Esophagus squamous epithelium (tissue), 5 donors: ENCODE measurements around the gene PTPRD. TPM values are rescaled to one million over a fixed set of nuclear protein-coding genes. Genes with fewer than 3 reads are reported as not detected.

Source experiments
- DNase-seq: peaks from one replicate; lab custom pipeline; 2025; lab: John Stamatoyannopoulos, UW
- H3K27ac ChIP-seq, 4 donors: fragments of 200-600 bp; sonication (generic); one replicate each; pipeline ENCODE4 v1.5.1; 2016 to 2019; ENCODE audit warnings: mild to moderate bottlenecking in 1 of 4
- H3K27me3 ChIP-seq, 4 donors: fragments of 200-600 bp; sonication (generic); 1 replicate in 3 of 4; 2 replicates in 1 of 4; pipeline versions ENCODE4 v1.5.1 to v1.6.0; 2017 to 2021; ENCODE audit warnings: antibody characterized with exemption in 1 of 4
- H3K36me3 ChIP-seq, 3 donors: fragments of 200-600 bp; sonication (generic); one replicate each; pipeline ENCODE4 v1.5.1; 2016 to 2019
- H3K4me1 ChIP-seq, 3 donors: fragments of 200-600 bp; sonication (generic); one replicate each; pipeline ENCODE4 v1.5.1; 2017 to 2019
- H3K4me3 ChIP-seq, 4 donors: fragments of 200-600 bp; sonication (generic); 1 replicate in 3 of 4; 2 replicates in 1 of 4; pipeline ENCODE4 v1.5.1; 2016 to 2019; ENCODE audit warnings: mild to moderate bottlenecking in 2 of 4, moderate library complexity in 1 of 4
- H3K9me3 ChIP-seq, 3 donors: fragments of 200-600 bp; sonication (generic); one replicate each; pipeline ENCODE4 v1.5.1; 2016 to 2019
- CTCF ChIP-seq, 6 experiments: fragments of 450-650 bp in 4 of 6; fragments of 200-600 bp in 2 of 6; sonication (generic) in 2 of 6; IDR thresholded peaks; one replicate each; pipeline ENCODE4 v1.5.1; 2016 to 2019; ENCODE audit warnings: antibody characterized with exemption in 6 of 6, mild to moderate bottlenecking in 4 of 6, moderate library complexity in 4 of 6
- POLR2A ChIP-seq, 4 donors: fragments of 450-650 bp; IDR thresholded peaks; one replicate each; pipeline ENCODE4 v1.6.1; 2017; ENCODE audit warnings: antibody characterized with exemption in 4 of 4, mild to moderate bottlenecking in 4 of 4, moderate library complexity in 3 of 4
- WGBS, 2 donors: methylation state at CpG; one replicate each; pipeline ENCODE4 v1.1.5; 2018; 5-methylcytosine and 5-hydroxymethylcytosine counted together
- intact Hi-C: fragments of 100-400 bp; cut with DNase I; formaldehyde crosslinking; loops from one replicate; pipeline ENCODE4 v1.15.0; 2022
- total RNA-seq, 4 donors: library from RNA; depleted of rRNA; stranded (reverse); fragments of >200 nt; gene quantifications; one replicate each; pipeline ENCODE4 v1.1.0, GENCODE V29; 2016
- donor health status: DM: yes; HTN: yes; CAD: no.

Gene PTPRD
- total RNA-seq, 4 donors from 2014 or later = 0.23 to 16.3 (median 6.6) TPM

- no peak overlapping the region for H3K27ac ChIP-seq
- no peak overlapping the region for H3K4me3 ChIP-seq
- WGBS, 2 donors = 71 to 78% methylated on average over 2 of the region's 2 CpGs
- H3K36me3 ChIP-seq = no peaks in the 10 kb centered on the region
- no peak for DNase-seq
- H3K4me1 ChIP-seq = no peaks in the 10 kb centered on the region
- TF ChIP-seq POLR2A (IDR thresholded peaks at IDR 0.05) (no peak), CTCF (IDR thresholded peaks at IDR 0.05) (no peak)
- no peaks in the 10 kb centered on the region for H3K9me3 ChIP-seq
- intact Hi-C loops = no loop called here
- no peaks in the 10 kb centered on the region for H3K27me3 ChIP-seq
Observed at GRCh38 chr9:8655071-8655470, 1957.7 kb downstream of the PTPRD start.

GRCh38 chr9:8653855-8654254 is 1958.9 kb downstream of the PTPRD start:
- H3K9me3 ChIP-seq = no peaks in the 10 kb centered on the region
- no peaks in the 10 kb centered on the region for H3K36me3 ChIP-seq
- H3K4me1 ChIP-seq = no peaks in the 10 kb centered on the region
- H3K27me3 ChIP-seq = no peaks in the 10 kb centered on the region
- H3K4me3 ChIP-seq = no peak overlapping the region
- DNase-seq = no peak
- 80% methylated on average over 1 of the region's 1 CpG for WGBS, 2 donors
- TF ChIP-seq POLR2A (IDR thresholded peaks at IDR 0.05) = no peak
- no peak for TF ChIP-seq CTCF (IDR thresholded peaks at IDR 0.05)
- intact Hi-C loops = no loop called here
- H3K27ac ChIP-seq = no peak overlapping the region

- no peak for DNase-seq
- H3K4me1 ChIP-seq = no peaks in the 10 kb centered on the region
- no peaks in the 10 kb centered on the region for H3K36me3 ChIP-seq
- intact Hi-C loops = no loop called here
- H3K27me3 ChIP-seq = no peaks in the 10 kb centered on the region
- H3K4me3 ChIP-seq = no peak overlapping the region
- WGBS, 2 donors = 72 to 81% methylated on average over 2 of the region's 2 CpGs
- no peak for TF ChIP-seq POLR2A (IDR thresholded peaks at IDR 0.05)
- no peak for TF ChIP-seq CTCF (IDR thresholded peaks at IDR 0.05)
- no peaks in the 10 kb centered on the region for H3K9me3 ChIP-seq
- H3K27ac ChIP-seq = no peak overlapping the region
Observed at GRCh38 chr9:8653111-8653510, 1959.7 kb downstream of the PTPRD start.

- intact Hi-C loops = no loop called here
- Histone ChIP-seq H3K9me3 (no peaks in the 10 kb centered on the region), H3K27ac (no peak overlapping the region), H3K4me1 (no peaks in the 10 kb centered on the region), H3K27me3 (no peaks in the 10 kb centered on the region), H3K36me3 (no peaks in the 10 kb centered on the region), H3K4me3 (no peak overlapping the region)
- DNase-seq = no peak
- TF ChIP-seq CTCF (IDR thresholded peaks at IDR 0.05) (no peak), POLR2A (IDR thresholded peaks at IDR 0.05) (no peak)
- 44 to 77% methylated on average over 1 of the region's 1 CpG for WGBS, 2 donors
Observed at GRCh38 chr9:8652255-8652654, 1960.5 kb downstream of the PTPRD start.

- H3K4me3 ChIP-seq = no peak overlapping the region
- DNase-seq = no peak
- no peak overlapping the region for H3K27ac ChIP-seq
- no peaks in the 10 kb centered on the region for H3K36me3 ChIP-seq
- intact Hi-C loops = no loop called here
- H3K9me3 ChIP-seq = no peaks in the 10 kb centered on the region
- no peaks in the 10 kb centered on the region for H3K4me1 ChIP-seq
- no peaks in the 10 kb centered on the region for H3K27me3 ChIP-seq
- 40 to 44% methylated on average over 3 of the region's 3 CpGs for WGBS, 2 donors
- no peak for TF ChIP-seq POLR2A (IDR thresholded peaks at IDR 0.05)
- TF ChIP-seq CTCF (IDR thresholded peaks at IDR 0.05) = no peak
Observed at GRCh38 chr9:8651846-8652215, 1961.0 kb downstream of the PTPRD start.
